ENCODE data around the gene RNF130. TPM values are rescaled to one million over a fixed set of nuclear protein-coding genes. Genes with fewer than 3 reads are reported as not detected.

RNF130 gene
- total and polyA plus RNA-seq, 2 of the 13 experiments (the other 11 are each of a cell fraction or from before 2014, with no cell fraction given), result 28.2 to 28.3 TPM

- TF ChIP-seq ZBTB26 (CRISPR knock-in tag; IDR thresholded peaks at IDR 0.05; ENCODE audit: borderline replicate concordance) (no peak), ZNF589 (CRISPR knock-in tag; conservative IDR thresholded peaks at IDR 0.05) (no peak), MXI1 (IDR thresholded peaks at IDR 0.05; ENCODE audit: borderline replicate concordance, low read depth, low read length) (no peak), ZNF883 (CRISPR knock-in tag; IDR thresholded peaks at IDR 0.05; ENCODE audit: not compliant biosample characterization) (no peak), BHLHE40 (IDR thresholded peaks at IDR 0.05; ENCODE audit: low read length) (no peak)
These were observed 59.2 kb downstream of the RNF130 start (continued) for GRCh38 chr5:180012316-180012715.

GRCh38 chr5:180010636-180011035 lies 60.9 kb downstream of the RNF130 start:
- Histone ChIP-seq H3K36me3 (replicated peaks in 1 of 2; ENCODE audit: control insufficient read depth in 1 of 2, insufficient read depth in 2 of 2, low read length in 2 of 2) (peaks cover 2 to 8% of the 10 kb centered on the region in 2 experiments; a peak in 3 of 5 replicates), H3K9me3 (ENCODE audit: low read length) (no peaks in the 10 kb centered on the region), H2AFZ (ENCODE audit: low read length) (no peak overlapping the region), H3K4me2 (ENCODE audit: low read depth, low read length) (no peak overlapping the region), H3K27me3 (ENCODE audit: control insufficient read depth in 1 of 2, insufficient read depth in 2 of 2, low read length in 2 of 2) (no peaks in the 10 kb centered on the region), H4K20me1 (ENCODE audit: insufficient read depth, low read length) (no peaks in the 10 kb centered on the region), H3K4me3 (replicated peaks in 1 of 3; ENCODE audit: insufficient read depth in 1 of 3, low read depth in 2 of 3, low read length in 3 of 3) (no peak overlapping the region), H3K4me1 (ENCODE audit: insufficient read depth, low read length) (no peaks in the 10 kb centered on the region), H3K9ac (ENCODE audit: insufficient read depth, low read depth, low read length) (no peak overlapping the region), H3K27ac (ENCODE audit: extremely low read length, insufficient read depth, low read length) (no peak overlapping the region), H3K79me2 (ENCODE audit: insufficient read depth, low read length) (no peaks in the 10 kb centered on the region)
- DNase-seq (ENCODE audit: low spot score), result no peak
- intact Hi-C loops (cut with micrococcal nuclease; ENCODE audit: unreplicated experiment), result no loop called here
- no TSS peak for BruUV-seq (replicated peaks)
- in situ Hi-C loops (cut with HindIII; ENCODE audit: extremely low pct_ligation_motif_present, low pct_unique_long_range_greater_than_20kb), result no loop called here
- WGBS (ENCODE audit: low lambda C conversion rate), result 99% methylated on average over 3 of the region's 3 CpGs
- FAIRE-seq, result no peak
- no peak for ATAC-seq
- no peak for TF ChIP-seq AHR (CRISPR knock-in tag; IDR thresholded peaks at IDR 0.05)
- TF ChIP-seq ZNF335 (CRISPR knock-in tag; IDR thresholded peaks at IDR 0.05), result no peak
- ChIA-PET POLR2A (no interaction called here), CTCF (ENCODE audit: low intra/inter-chr PET ratio, low total read pairs) (no interaction called here)
